ENCODE results near the gene SLC40A1.
A peak's percentile ranks its signal among the peaks of the same experiment; 100 is the strongest.

Gene SLC40A1

DNA sequence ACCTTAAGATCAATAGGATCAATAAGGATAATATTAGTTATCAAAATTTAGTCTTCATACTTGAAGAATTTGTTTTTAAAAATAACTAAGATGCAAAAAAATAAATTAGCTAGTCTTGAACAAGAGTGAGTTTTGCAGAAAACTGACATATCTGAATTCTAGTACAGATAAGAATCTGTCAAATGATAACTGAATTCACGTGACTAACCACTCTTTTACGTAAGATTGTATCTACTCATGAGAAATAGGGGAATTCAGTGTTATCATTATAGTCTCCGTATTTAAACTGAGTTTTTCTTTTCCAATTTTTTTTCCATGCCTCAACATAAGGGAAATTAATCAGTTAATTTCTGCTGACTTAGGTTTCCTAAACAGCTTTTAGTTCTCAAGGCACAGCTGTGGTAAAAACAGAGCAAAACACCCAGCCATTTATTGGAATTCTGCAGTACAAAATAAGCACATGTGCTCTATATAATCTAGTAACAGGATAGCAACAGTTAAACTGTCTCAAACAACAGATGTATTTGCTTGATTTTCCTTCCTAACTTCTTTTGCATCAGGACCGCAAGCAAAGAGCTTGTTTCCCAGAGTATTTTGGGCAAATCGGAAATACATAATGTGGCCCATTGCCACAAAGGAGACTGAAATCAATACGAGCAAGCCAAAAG is 19.1 kb downstream of the SLC40A1 start:
- DNase-seq, result no peak

- DNase-seq, result no peak
Observed at GRCh38 chr2:189560273-189560586, 20.4 kb downstream of the SLC40A1 start.

DNA sequence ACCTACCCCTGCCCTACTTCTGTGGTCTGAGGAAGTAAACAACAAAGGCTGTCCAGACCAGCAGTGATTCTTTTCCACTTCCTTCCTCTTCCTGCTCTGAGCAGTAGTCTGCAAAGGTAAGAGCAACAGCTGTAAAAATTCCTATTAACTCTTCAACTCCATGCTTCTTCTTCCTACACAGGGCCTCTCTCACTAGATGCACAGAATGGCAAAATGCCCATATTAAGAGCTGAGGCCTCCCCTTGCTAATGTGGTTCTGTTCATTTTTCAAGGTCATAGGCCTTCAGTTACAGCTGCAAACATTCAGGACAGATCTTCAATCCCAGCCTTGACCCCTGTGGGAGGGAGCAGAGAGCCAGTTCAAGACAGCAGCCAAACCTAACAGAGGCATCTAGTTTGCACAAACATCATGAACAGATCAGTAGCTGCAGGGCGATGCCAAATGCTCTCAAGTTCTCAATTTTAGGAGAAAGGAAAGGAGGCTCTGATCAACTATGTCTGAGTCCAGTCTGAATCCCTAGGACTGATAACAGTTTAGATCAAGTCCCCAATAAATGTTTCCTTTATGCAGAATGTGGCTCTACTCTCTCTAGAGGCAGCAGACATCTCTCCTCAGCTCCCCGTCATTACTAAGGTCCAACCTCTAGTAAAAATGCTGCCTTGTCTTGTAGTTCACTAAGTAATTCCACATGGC is 20.9 kb downstream of the SLC40A1 start:
- no peak for DNase-seq

GRCh38 chr2:189558516-189559272 is 21.9 kb downstream of the SLC40A1 start:
- DNase-seq, result no peak

GRCh38 chr2:189557373-189557772 is 23.2 kb downstream of the SLC40A1 start:
- no peak for DNase-seq

DNA sequence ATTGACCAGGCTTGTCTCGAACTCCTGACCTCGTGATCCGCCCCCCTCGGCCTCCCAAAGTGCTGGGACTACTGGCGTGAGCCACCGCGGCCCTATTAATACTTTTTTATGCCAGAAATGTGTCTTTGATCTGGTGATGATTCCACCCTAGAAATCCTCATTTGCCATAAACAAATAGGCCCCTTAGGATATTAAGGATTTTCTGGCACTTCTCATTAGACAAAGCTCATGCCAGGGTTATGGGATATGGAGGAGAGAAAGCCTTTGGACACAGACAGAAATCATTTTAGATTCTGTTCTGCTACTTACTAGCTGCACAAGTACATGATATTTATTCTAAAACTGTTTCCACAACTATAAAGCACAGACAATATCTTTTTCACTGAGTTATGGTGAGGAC is 24.1 kb downstream of the SLC40A1 start:
- no peak for DNase-seq

DNA sequence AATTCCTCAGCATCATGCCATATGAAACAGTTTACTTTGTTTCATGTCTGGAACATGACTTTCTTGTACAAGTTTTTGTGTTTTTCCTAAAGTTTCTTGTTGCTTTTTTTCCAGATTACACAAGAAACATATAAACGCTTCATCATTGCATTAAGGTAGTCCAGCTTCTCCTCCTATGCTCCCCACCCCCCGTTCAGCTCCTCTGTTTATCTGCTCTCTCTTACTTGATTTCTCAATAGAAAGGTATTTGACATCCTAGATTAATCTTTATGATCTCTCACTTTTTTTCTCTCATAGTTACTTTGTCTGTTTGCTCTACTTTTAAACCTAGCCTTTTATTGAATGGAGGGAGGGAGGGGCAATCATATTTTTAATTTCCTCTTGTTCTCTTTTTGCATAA is 25.4 kb downstream of the SLC40A1 start:
- no peak for DNase-seq

DNA sequence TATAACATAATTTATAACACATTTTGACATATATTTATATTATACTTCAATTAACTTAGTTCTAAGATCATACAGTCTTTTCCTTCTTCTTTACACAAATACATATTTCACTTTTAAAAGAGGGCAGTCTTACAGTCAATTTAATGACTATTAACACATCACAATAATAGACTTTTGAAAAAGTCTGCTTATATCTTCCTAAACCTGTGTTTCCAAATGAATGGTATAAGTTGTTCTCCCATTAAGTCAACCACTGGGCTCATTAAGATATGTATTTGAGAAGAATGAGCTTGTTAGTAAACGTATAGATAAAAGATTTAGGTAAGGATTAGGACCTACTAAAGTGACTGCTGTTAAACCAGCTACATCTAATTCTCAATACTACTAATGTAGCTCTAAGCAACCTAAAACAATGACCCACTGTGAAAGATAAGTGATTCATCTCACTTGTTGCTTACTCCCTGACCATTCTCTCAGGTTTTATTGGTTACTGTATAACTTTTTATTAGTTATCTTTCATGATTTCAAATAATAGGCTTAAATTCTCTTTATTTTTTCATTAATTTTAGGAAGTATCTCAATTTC is 27.0 kb downstream of the SLC40A1 start:
- DNase-seq, result no peak

DNA sequence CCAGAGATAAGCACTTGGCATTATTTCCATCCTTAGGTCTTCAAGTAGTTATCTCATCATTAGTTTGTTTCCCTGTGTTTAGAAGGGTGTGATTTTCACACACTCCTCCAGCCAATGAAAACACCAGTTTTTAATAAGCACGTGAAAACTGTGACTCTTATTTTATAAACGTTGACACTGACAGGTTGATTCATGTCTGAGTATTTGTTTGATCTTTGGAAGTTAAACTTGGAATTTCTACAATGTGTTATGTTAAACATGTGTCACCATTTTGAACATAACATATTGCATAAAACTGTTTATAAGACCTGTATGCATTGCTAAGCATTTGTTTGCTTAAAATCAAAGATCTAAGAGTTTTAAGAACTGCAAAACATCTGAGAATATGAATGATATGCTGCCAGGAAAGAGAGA is 27.6 kb downstream of the SLC40A1 start:
- no peak for DNase-seq

DNA sequence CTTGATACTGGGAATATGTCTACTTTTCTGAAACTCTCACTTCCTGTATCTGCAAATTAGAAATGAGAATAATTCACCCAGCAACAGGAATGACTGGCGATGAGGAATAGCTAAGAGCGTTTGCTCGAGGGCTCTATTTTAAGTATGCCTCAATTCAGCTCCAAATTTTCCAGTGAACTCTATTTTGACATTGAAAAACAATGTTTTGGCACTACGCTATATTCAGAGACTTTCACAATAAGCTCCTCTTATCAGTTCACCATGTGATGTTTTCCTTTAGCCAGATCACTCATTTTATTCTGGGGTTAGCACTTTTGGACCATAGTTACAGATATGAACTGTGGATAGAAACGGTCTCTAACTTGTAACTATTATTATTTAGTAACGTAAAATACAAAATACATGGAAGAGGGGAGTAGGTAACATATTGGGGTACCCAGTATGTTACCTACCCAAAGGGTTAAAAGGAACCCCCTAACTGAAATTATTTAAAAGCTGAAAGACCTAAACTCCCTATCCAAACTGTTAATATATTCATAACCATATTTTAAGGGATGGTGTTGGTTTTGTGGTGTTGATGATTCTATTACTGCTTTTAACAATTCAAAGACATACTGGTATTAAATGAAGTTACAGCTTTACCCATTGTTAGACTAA is 28.1 kb downstream of the SLC40A1 start:
- DNase-seq, result no peak

DNA sequence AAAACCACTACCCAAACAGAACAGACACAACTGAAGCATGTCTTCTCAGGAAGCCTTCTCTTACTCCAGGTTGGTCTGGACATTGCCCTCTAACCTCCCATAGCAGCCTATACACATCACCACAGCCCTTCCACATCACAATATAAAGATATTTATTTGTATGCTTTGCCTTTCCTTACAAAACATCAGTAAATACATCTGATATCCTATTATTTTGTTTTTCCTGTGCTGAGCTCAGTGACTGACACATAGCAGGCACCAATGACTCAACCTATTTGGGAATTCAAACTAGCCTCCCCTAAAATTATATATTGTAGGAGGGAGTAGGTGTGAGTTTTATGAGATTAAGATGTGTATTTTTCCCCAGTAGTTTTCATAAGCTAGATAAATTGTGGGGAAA is 28.8 kb downstream of the SLC40A1 start:
- no peak for DNase-seq

GRCh38 chr2:189549449-189549832 is 31.1 kb downstream of the SLC40A1 start:
- DNase-seq, result no peak

DNA sequence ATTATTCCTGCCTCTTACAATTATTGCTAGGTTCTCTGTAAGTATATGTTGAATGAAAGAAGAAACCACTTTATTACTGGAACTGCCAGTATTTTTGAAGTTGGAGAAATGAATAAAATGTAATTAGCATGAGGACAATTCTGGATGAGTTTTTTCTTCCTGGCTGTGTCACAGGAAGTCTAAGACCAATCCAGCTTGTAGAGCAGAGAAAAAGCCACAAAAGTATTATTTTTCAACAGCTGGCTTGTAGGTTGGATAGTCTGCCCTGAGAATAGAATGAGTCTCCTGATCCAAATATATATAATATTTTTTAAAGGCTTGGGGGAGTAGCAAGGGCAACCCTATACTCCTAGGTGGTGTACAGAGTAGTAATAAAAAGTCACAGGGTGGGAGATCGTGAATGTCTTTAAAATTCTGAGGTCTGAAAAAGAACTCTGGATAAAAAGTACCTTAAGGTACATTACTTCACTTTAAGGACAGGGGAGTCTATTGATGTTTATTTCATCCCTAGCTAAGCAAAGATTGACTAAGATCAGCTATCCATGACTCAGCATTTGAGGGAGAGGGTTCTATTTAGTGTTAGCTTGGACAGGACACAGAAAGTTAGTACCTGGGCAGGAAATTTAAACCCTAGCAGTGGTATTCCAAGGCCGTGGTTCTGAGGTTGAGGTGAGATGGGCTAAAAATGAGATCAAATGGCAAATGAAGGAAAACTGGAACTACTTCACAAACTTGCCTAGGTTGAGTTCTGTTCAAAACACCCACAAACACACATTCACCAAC is 31.7 kb downstream of the SLC40A1 start:
- no peak for DNase-seq

- peak; percentile 50 for DNase-seq
Observed at GRCh38 chr2:189545418-189545817, 35.2 kb downstream of the SLC40A1 start.

- DNase-seq, result no peak
Observed at GRCh38 chr2:189544318-189545042, 36.1 kb downstream of the SLC40A1 start.

GRCh38 chr2:189543367-189543766 is 37.2 kb downstream of the SLC40A1 start:
- no peak for DNase-seq

GRCh38 chr2:189542145-189542882 is 38.3 kb downstream of the SLC40A1 start:
- no peak for DNase-seq

GRCh38 chr2:189541591-189541990 is 39.0 kb downstream of the SLC40A1 start:
- DNase-seq, result no peak

DNA sequence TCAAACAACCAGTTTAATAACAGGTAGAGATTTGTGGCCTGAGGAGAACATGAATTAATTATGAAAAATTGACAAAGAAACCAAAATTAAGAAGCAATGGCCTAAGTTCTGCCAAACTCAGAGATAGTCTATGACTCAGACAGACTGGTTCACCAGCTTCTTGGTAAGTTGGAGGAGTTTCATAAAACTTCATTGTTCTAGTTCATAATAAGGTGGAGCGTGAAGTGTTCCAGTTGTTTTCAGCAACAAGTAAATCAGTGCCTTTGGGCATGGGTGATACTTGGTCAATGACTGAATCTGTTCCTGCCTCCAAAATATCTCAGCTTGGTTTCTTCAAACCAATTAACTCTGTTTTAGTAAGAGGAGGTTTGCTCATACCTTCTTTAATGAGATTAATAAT is 40.0 kb downstream of the SLC40A1 start:
- no peak for DNase-seq

- DNase-seq, result no peak
Observed at GRCh38 chr2:189538402-189538801, 42.2 kb downstream of the SLC40A1 start.

DNA sequence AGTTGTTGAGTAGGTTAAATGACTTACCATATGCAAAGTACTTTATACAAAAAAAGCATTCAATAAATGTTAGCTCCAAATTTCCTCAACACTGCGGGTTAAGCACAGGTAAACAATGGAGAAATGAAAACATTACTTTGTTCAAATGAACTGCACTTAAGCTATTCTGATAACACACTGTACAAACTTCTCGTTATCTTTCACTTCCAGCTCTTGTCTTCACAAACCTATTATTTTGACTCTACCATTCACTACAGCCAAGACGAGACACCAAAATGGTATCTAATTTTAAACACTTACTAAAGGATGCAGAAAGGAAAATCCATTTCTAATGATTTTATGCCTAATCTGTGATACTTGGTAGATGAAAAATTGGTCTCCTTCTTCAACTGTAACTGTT is 43.8 kb downstream of the SLC40A1 start:
- no peak for DNase-seq

All from midbrain (tissue), 1 donor.